ENCODE results near the gene EML6. TPM values are rescaled to one million over a fixed set of nuclear protein-coding genes. Genes with fewer than 3 reads are reported as not detected.

The EML6 gene
- total RNA-seq, 1 donor from 2014 or later, result 0.39 TPM

DNA sequence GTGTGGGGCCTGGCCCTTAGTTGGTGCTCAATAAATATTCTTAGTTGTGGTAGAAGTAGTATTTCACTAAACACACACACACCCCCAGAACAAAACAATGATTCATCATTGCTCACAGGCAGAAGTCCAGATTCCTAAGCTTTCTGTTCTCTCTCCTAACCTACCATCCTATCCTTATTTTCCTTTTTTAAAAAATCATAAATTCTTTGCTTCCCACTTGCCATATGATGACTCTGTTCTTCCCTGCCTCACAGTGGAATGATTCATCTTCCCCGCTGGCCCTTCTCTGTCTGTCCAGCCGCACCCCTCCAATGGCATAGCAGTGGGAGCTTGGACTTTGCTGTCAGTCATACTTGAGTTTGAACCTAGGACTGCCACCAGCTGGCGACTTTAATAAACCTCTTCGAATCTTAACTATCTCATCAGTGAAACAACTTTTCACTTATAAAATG lies 5.2 kb downstream of the EML6 start:
- no peak overlapping the region for H3K27ac ChIP-seq
- TF ChIP-seq, protein P1, sequence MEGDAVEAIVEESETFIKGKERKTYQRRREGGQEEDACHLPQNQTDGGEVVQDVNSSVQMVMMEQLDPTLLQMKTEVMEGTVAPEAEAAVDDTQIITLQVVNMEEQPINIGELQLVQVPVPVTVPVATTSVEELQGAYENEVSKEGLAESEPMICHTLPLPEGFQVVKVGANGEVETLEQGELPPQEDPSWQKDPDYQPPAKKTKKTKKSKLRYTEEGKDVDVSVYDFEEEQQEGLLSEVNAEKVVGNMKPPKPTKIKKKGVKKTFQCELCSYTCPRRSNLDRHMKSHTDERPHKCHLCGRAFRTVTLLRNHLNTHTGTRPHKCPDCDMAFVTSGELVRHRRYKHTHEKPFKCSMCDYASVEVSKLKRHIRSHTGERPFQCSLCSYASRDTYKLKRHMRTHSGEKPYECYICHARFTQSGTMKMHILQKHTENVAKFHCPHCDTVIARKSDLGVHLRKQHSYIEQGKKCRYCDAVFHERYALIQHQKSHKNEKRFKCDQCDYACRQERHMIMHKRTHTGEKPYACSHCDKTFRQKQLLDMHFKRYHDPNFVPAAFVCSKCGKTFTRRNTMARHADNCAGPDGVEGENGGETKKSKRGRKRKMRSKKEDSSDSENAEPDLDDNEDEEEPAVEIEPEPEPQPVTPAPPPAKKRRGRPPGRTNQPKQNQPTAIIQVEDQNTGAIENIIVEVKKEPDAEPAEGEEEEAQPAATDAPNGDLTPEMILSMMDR (IDR thresholded peaks at IDR 0.05), result no peak
- TF ChIP-seq EZH2phosphoT487 (IDR thresholded peaks at IDR 0.05) (no peak), EZH2 (IDR thresholded peaks at IDR 0.05) (no peak)
- peaks cover 9% of the 10 kb centered on the region for H3K4me1 Mint-ChIP-seq
- H3K9me3 ChIP-seq (ENCODE audit: low read depth), result peaks cover 8% of the 10 kb centered on the region
- H3K4me3 Mint-ChIP-seq, result no peak overlapping the region
- peaks cover 5% of the 10 kb centered on the region for H4K20me1 ChIP-seq (ENCODE audit: low read depth)
- peaks cover 54% of the 10 kb centered on the region for H3K27me3 ChIP-seq
- H3K36me3 ChIP-seq, result no peaks in the 10 kb centered on the region
- H3K36me3 Mint-ChIP-seq, result no peaks in the 10 kb centered on the region
- H3K27me3 Mint-ChIP-seq (ENCODE audit: insufficient read depth, low read depth), result peaks cover 34% of the 10 kb centered on the region
- no peak overlapping the region for H3K4me3 ChIP-seq
- H2AFZ ChIP-seq (replicated peaks), result no peak overlapping the region
- no peak for DNase-seq (ENCODE audit: low spot score)
- H3F3A ChIP-seq (ENCODE audit: low read depth), result peaks cover 13% of the 10 kb centered on the region
- H3K4me1 ChIP-seq, result no peaks in the 10 kb centered on the region
- no peaks in the 10 kb centered on the region for H3K79me2 ChIP-seq (ENCODE audit: low read depth)
- no peak overlapping the region for H3K9ac ChIP-seq
- H3K27ac Mint-ChIP-seq, result no peak overlapping the region
- peaks cover 6% of the 10 kb centered on the region for H3K9me3 Mint-ChIP-seq
- no peak overlapping the region for H3K4me2 ChIP-seq

DNA sequence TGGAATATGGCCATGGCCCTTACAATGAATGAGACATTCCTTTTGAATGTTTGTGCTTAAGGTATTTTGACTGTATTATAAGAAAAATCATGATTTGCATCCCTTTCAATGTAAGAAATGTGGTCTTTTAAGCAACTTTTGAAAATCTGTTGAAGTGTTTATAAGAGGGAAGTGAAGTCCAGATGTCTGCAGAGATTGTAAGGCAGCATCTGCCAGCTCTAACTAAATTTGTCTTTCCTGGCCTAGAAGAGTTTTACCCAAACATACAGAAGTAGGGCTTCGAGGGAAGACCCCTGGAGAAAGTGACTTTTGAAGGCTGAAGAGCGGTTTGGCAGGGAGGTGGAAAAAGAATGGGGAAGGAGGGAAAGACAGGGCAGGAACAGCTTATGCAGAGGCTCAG lies 12.2 kb downstream of the EML6 start:
- H3F3A ChIP-seq (ENCODE audit: low read depth), result no peaks in the 10 kb centered on the region
- H3K27ac Mint-ChIP-seq, result no peak overlapping the region
- no peaks in the 10 kb centered on the region for H3K79me2 ChIP-seq (ENCODE audit: low read depth)
- peaks cover 8% of the 10 kb centered on the region for H3K9me3 ChIP-seq (ENCODE audit: low read depth)
- H3K4me1 Mint-ChIP-seq, result no peaks in the 10 kb centered on the region
- H3K27me3 ChIP-seq, result no peaks in the 10 kb centered on the region
- H3K4me3 ChIP-seq, result no peak overlapping the region
- H3K36me3 ChIP-seq, result no peaks in the 10 kb centered on the region
- H3K9me3 Mint-ChIP-seq, result peaks cover 6% of the 10 kb centered on the region
- TF ChIP-seq, protein P1 (IDR thresholded peaks at IDR 0.05), result no peak
- no peak for TF ChIP-seq EZH2 (IDR thresholded peaks at IDR 0.05)
- no peak for TF ChIP-seq EZH2phosphoT487 (IDR thresholded peaks at IDR 0.05)
- H3K36me3 Mint-ChIP-seq, result no peaks in the 10 kb centered on the region
- no peak for DNase-seq (ENCODE audit: low spot score)
- H3K27me3 Mint-ChIP-seq (ENCODE audit: insufficient read depth, low read depth), result peaks cover 3% of the 10 kb centered on the region
- no peak overlapping the region for H3K27ac ChIP-seq
- no peak overlapping the region for H2AFZ ChIP-seq (replicated peaks)
- H3K4me1 ChIP-seq, result no peaks in the 10 kb centered on the region
- no peak overlapping the region for H3K4me3 Mint-ChIP-seq
- no peaks in the 10 kb centered on the region for H4K20me1 ChIP-seq (ENCODE audit: low read depth)
- no peak overlapping the region for H3K9ac ChIP-seq
- no peak overlapping the region for H3K4me2 ChIP-seq

DNA sequence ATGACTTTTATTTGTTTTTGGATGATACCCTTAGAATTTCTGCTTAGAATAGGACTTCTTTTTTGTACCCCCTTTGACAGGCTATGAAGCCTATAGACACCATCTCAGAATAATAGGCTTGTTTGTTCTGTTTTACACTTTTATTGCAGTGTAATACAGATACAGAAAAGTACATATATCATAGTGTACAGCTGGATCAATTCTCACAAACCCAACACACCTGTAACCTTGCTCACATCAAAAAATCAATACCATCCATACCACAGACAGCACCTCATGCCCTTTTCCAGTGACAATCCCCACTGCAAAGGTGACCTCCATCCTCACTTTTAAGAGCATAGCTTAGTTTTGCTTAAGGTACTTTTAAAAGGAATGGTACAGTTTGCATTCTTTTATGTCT lies 14.8 kb downstream of the EML6 start:
- Histone ChIP-seq H4K20me1 (ENCODE audit: low read depth) (no peaks in the 10 kb centered on the region), H3K27me3 (no peaks in the 10 kb centered on the region), H3K27ac (no peak overlapping the region), H2AFZ (replicated peaks) (no peak overlapping the region), H3F3A (ENCODE audit: low read depth) (no peaks in the 10 kb centered on the region), H3K79me2 (ENCODE audit: low read depth) (no peaks in the 10 kb centered on the region), H3K9ac (no peak overlapping the region), H3K4me1 (no peaks in the 10 kb centered on the region), H3K9me3 (ENCODE audit: low read depth) (no peaks in the 10 kb centered on the region), H3K4me3 (no peak overlapping the region), H3K36me3 (no peaks in the 10 kb centered on the region), H3K4me2 (no peak overlapping the region)
- no peak for DNase-seq (ENCODE audit: low spot score)
- Mint-ChIP-seq H3K4me3 (no peak overlapping the region), H3K4me1 (no peaks in the 10 kb centered on the region), H3K36me3 (no peaks in the 10 kb centered on the region), H3K27ac (no peak overlapping the region), H3K27me3 (ENCODE audit: insufficient read depth, low read depth) (no peaks in the 10 kb centered on the region), H3K9me3 (peaks cover 4% of the 10 kb centered on the region)
- no peak for TF ChIP-seq EZH2 (IDR thresholded peaks at IDR 0.05)
- TF ChIP-seq EZH2phosphoT487 (IDR thresholded peaks at IDR 0.05), result no peak
- TF ChIP-seq, protein P1 (IDR thresholded peaks at IDR 0.05), result no peak
